Neuronal stem cell (in vitro differentiated cells): Measurements from ENCODE around the gene CACNA1C.

Source experiments
- DNase-seq: peaks from one replicate; pipeline ENCODE4 v3.0.0-alpha.2; 2013; ENCODE audit warnings: low spot score
- H2AFZ ChIP-seq: one replicate; pipeline ENCODE4 v1.6.1; 2013; ENCODE audit warnings: mild to moderate bottlenecking, low read length, inconsistent platforms
- H2AK5ac ChIP-seq: 2 replicates; pipeline ENCODE4 v1.6.1; 2013; ENCODE audit warnings: low read depth, mild to moderate bottlenecking, inconsistent platforms, low read length, moderate library complexity, mixed read lengths
- H2BK120ac ChIP-seq: 2 replicates; pipeline ENCODE4 v1.6.1; 2013; ENCODE audit warnings: low read depth, mild to moderate bottlenecking, inconsistent platforms, low read length, moderate library complexity, mixed read lengths
- H2BK12ac ChIP-seq: one replicate; pipeline ENCODE4 v1.6.1; 2013; ENCODE audit warnings: low read length, inconsistent platforms
- H2BK15ac ChIP-seq: 2 replicates; pipeline ENCODE4 v1.6.1; 2013; ENCODE audit warnings: mild to moderate bottlenecking, low read length, inconsistent platforms, mixed read lengths
- H2BK5ac ChIP-seq: one replicate; pipeline ENCODE4 v1.6.1; 2013; ENCODE audit warnings: inconsistent platforms, mild to moderate bottlenecking, low read length, moderate library complexity
- H3K14ac ChIP-seq: one replicate; pipeline ENCODE4 v1.6.1; 2013; ENCODE audit warnings: low read length, inconsistent platforms
- H3K18ac ChIP-seq: 2 replicates; pipeline ENCODE4 v1.6.1; 2013; ENCODE audit warnings: low read length, inconsistent platforms
- H3K23ac ChIP-seq: 2 replicates; pipeline ENCODE4 v1.6.1; 2013; ENCODE audit warnings: low read depth, mild to moderate bottlenecking, mixed read lengths, low read length, inconsistent platforms; ENCODE audit not compliant: poor library complexity
- H3K27ac ChIP-seq: replicated peaks from 3 replicates; pipeline ENCODE4 v1.5.1; 2013; ENCODE audit warnings: low read length, inconsistent platforms
- H3K27me3 ChIP-seq, 3 experiments: 2 replicates each; pipeline ENCODE4 v1.6.1; 2013; ENCODE audit warnings: low read length in 3 of 3, mild to moderate bottlenecking in 2 of 3, inconsistent platforms in 1 of 3, low read depth in 1 of 3, mixed read lengths in 1 of 3, moderate library complexity in 1 of 3; ENCODE audit not compliant: control insufficient read depth in 3 of 3, insufficient read depth in 3 of 3
- H3K36me3 ChIP-seq, 2 donors: replicated peaks in 1 of 2; 2 replicates each; pipeline ENCODE4 v1.6.1; 2013; ENCODE audit warnings: low read length in 2 of 2; ENCODE audit not compliant: control insufficient read depth in 2 of 2, insufficient read depth in 2 of 2
- H3K4ac ChIP-seq: 2 replicates; pipeline ENCODE4 v1.6.1; 2013; ENCODE audit warnings: inconsistent platforms, mild to moderate bottlenecking, low read length, moderate library complexity
- H3K4me1 ChIP-seq, 2 donors: 1 replicate in 1 of 2; 2 replicates in 1 of 2; pipeline ENCODE4 v1.6.1; 2013; ENCODE audit warnings: low read length in 2 of 2, low read depth in 1 of 2; ENCODE audit not compliant: control insufficient read depth in 2 of 2, insufficient read depth in 1 of 2
- H3K4me2 ChIP-seq: one replicate; pipeline ENCODE4 v1.6.1; 2013; ENCODE audit warnings: mild to moderate bottlenecking, low read length, inconsistent platforms; ENCODE audit not compliant: insufficient read depth, poor library complexity, severe bottlenecking
- H3K4me3 ChIP-seq, 2 donors: 2 replicates each; pipeline ENCODE4 v1.5.1; 2013; ENCODE audit warnings: low read length in 2 of 2, mild to moderate bottlenecking in 2 of 2, inconsistent platforms in 1 of 2, moderate library complexity in 1 of 2
- H3K79me1 ChIP-seq: one replicate; pipeline ENCODE4 v1.6.1; 2013; ENCODE audit warnings: low read depth, mild to moderate bottlenecking, inconsistent platforms, low read length, moderate library complexity
- H3K9ac ChIP-seq: one replicate; pipeline ENCODE4 v1.6.1; 2013; ENCODE audit warnings: mild to moderate bottlenecking, low read depth, low read length, inconsistent platforms; ENCODE audit not compliant: poor library complexity
- H3K9me3 ChIP-seq, 2 donors: replicated peaks in 1 of 2; 2 replicates each; pipeline versions ENCODE3 to v1.6.1; 2013; ENCODE audit warnings: low read length in 2 of 2, mild to moderate bottlenecking in 2 of 2, inconsistent platforms in 1 of 2, low read depth in 1 of 2, mixed read lengths in 1 of 2, moderate library complexity in 1 of 2; ENCODE audit not compliant: control insufficient read depth in 2 of 2, insufficient read depth in 1 of 2
- H4K8ac ChIP-seq: one replicate; pipeline ENCODE4 v1.6.1; 2013; ENCODE audit warnings: low read depth, mild to moderate bottlenecking, inconsistent platforms, low read length, moderate library complexity
- H4K91ac ChIP-seq: one replicate; pipeline ENCODE4 v1.6.1; 2013; ENCODE audit warnings: low read length, low read depth, mild to moderate bottlenecking, inconsistent platforms; ENCODE audit not compliant: poor library complexity
- WGBS, 2 donors: extraction: QIAGEN DNeasy Blood & Tissue Kit; methylation state at CpG; one replicate each; pipeline ENCODE4 v1.1.7; 2013; ENCODE audit warnings: missing lambda C conversion rate in 2 of 2, mixed read lengths in 1 of 2; ENCODE audit not compliant: insufficient read length in 2 of 2, insufficient replicate concordance in 1 of 2; ENCODE audit errors: extremely low coverage in 2 of 2; 5-methylcytosine and 5-hydroxymethylcytosine counted together

Gene CACNA1C

DNA sequence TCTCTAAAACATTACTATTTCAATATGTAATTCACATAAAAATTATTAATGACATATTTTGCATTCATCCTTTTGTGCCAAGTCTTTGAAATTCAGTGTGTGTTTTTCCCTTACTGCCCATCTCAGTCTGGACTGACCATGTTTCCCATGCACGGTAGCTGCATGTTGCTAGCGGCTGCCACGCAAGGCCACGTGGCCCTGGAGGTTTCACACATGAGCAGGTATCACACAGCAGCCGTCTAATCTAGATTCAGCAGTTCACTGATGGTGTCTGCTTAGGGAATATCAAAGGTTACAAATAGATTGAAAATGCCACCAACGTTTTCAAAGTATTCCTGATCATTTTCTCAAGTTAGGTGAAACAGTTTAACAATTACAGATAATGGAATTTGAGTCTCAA lies 507.1 kb downstream of the CACNA1C start:
- no peaks in the 10 kb centered on the region for H3K36me3 ChIP-seq
- peaks cover 0 to 4% of the 10 kb centered on the region in 2 donors for H3K4me1 ChIP-seq
- H3K27ac ChIP-seq = no peak overlapping the region
- no peak overlapping the region for H2AK5ac ChIP-seq
- H2BK15ac ChIP-seq = no peak overlapping the region
- no peaks in the 10 kb centered on the region for H3K9me3 ChIP-seq
- no peak overlapping the region for H3K4me3 ChIP-seq
- no peak overlapping the region for H2BK120ac ChIP-seq
- no peak overlapping the region for H2BK5ac ChIP-seq
- H3K14ac ChIP-seq = no peak overlapping the region
- no peaks in the 10 kb centered on the region for H3K79me1 ChIP-seq
- H3K23ac ChIP-seq = no peak overlapping the region
- no peak overlapping the region for H4K8ac ChIP-seq
- H3K4me2 ChIP-seq = no peak overlapping the region
- peaks cover 0 to 4% (median 0%) of the 10 kb centered on the region in 3 experiments for H3K27me3 ChIP-seq
- no CpG with 5 or more reads among the region's 6 CpGs for WGBS, 2 donors
- no peak overlapping the region for H2AFZ ChIP-seq
- no peak overlapping the region for H3K18ac ChIP-seq
- H3K9ac ChIP-seq = no peak overlapping the region
- no peak for DNase-seq
- H3K4ac ChIP-seq = no peak overlapping the region
- no peak overlapping the region for H2BK12ac ChIP-seq
- no peak overlapping the region for H4K91ac ChIP-seq

- peaks cover 0 to 4% (median 0%) of the 10 kb centered on the region in 3 experiments for H3K27me3 ChIP-seq
Measured at GRCh38 chr12:2560356-2560755, 507.6 kb downstream of the CACNA1C start.

GRCh38 chr12:2561367-2561766 lies 508.6 kb downstream of the CACNA1C start:
- H3K4me1 ChIP-seq = no peaks in the 10 kb centered on the region
- no peaks in the 10 kb centered on the region for H3K27me3 ChIP-seq

More at GRCh38 chr12:2560356-2560755, 507.6 kb downstream of the CACNA1C start:
- Histone ChIP-seq H3K4me3 (no peak overlapping the region), H2BK5ac (no peak overlapping the region), H2AFZ (no peak overlapping the region), H3K9ac (no peak overlapping the region), H2AK5ac (no peak overlapping the region), H3K4me2 (no peak overlapping the region), H3K36me3 (no peaks in the 10 kb centered on the region), H3K4me1 (peaks cover 0 to 2% of the 10 kb centered on the region in 2 donors), H3K14ac (no peak overlapping the region), H3K18ac (no peak overlapping the region), H3K27ac (no peak overlapping the region), H3K79me1 (no peaks in the 10 kb centered on the region), H3K4ac (no peak overlapping the region), H4K91ac (no peak overlapping the region), H2BK120ac (no peak overlapping the region), H2BK12ac (no peak overlapping the region), H2BK15ac (no peak overlapping the region), H3K23ac (no peak overlapping the region), H4K8ac (no peak overlapping the region), H3K9me3 (no peaks in the 10 kb centered on the region)
- DNase-seq = no peak
- WGBS, 2 donors = no CpG with 5 or more reads among the region's 4 CpGs

GRCh38 chr12:2562400-2562799 lies 509.6 kb downstream of the CACNA1C start:
- Histone ChIP-seq H3K4me2 (no peak overlapping the region), H3K9me3 (no peaks in the 10 kb centered on the region), H3K4me1 (no peaks in the 10 kb centered on the region), H3K4me3 (no peak overlapping the region), H3K79me1 (no peaks in the 10 kb centered on the region), H3K23ac (no peak overlapping the region), H3K27ac (no peak overlapping the region), H2AFZ (no peak overlapping the region), H3K27me3 (peaks cover 0 to 7% (median 0%) of the 10 kb centered on the region in 3 experiments), H3K14ac (no peak overlapping the region), H2BK12ac (no peak overlapping the region), H3K36me3 (no peaks in the 10 kb centered on the region), H3K9ac (no peak overlapping the region), H2BK15ac (no peak overlapping the region), H2BK5ac (no peak overlapping the region), H2AK5ac (no peak overlapping the region), H3K18ac (no peak overlapping the region), H3K4ac (no peak overlapping the region), H2BK120ac (no peak overlapping the region), H4K91ac (no peak overlapping the region), H4K8ac (no peak overlapping the region)
- no peak for DNase-seq
- no CpG with 5 or more reads among the region's 3 CpGs for WGBS, 2 donors

More at GRCh38 chr12:2561367-2561766, 508.6 kb downstream of the CACNA1C start:
- H2AK5ac ChIP-seq = no peak overlapping the region
- H3K9me3 ChIP-seq = no peaks in the 10 kb centered on the region
- H2BK15ac ChIP-seq = no peak overlapping the region
- H3K18ac ChIP-seq = no peak overlapping the region
- H4K8ac ChIP-seq = no peak overlapping the region
- H3K14ac ChIP-seq = no peak overlapping the region
- WGBS, 2 donors = no CpG with 5 or more reads among the region's 10 CpGs
- H3K4me3 ChIP-seq = no peak overlapping the region
- peak overlapping the region; percentile 44 for H3K23ac ChIP-seq
- H3K36me3 ChIP-seq = no peaks in the 10 kb centered on the region
- H2BK12ac ChIP-seq = peak overlapping the region; percentile 69
- no peak overlapping the region for H3K4ac ChIP-seq
- no peak overlapping the region for H3K9ac ChIP-seq
- no peak overlapping the region for H3K4me2 ChIP-seq
- peak overlapping the region; percentile 17 for H2BK5ac ChIP-seq
- H3K27ac ChIP-seq = no peak overlapping the region
- no peak overlapping the region for H4K91ac ChIP-seq
- no peak overlapping the region for H2AFZ ChIP-seq
- no peaks in the 10 kb centered on the region for H3K79me1 ChIP-seq
- H2BK120ac ChIP-seq = no peak overlapping the region
- no peak for DNase-seq
